MCF 10A (cell line): Measurements from ENCODE around the gene CEND1. TPM values are rescaled to one million over a fixed set of nuclear protein-coding genes. Genes with fewer than 3 reads are reported as not detected.

Experiments
- BruUV-seq: library from RNA; stranded (reverse); fragments of 400-500 nt; replicated peaks from 2 replicates; lab custom pipeline; 2021; lab: Mats Ljungman, UMichigan
- CTCF ChIA-PET: fragments of 300-600 bp; sonication (Branson Sonifier 250); formaldehyde crosslinking; extraction: SDS; loops from one replicate; lab custom pipeline; 2021; ENCODE audit warnings: antibody characterized with exemption, inconsistent platforms; lab: Yijun Ruan, JAX
- POLR2A ChIA-PET: fragments of 300-600, 350-650 bp; sonication (Branson Sonifier 250); formaldehyde crosslinking; extraction: SDS; loops from one replicate; lab custom pipeline; 2020; ENCODE audit warnings: antibody characterized with exemption, inconsistent platforms; lab: Yijun Ruan, JAX
- DNase-seq: peaks from one replicate; pipeline ENCODE4 v3.0.0-alpha.2; 2018; ENCODE audit not compliant: unreplicated experiment
- H3K27ac Mint-ChIP-seq: one replicate; pipeline ENCODE4 v1.8.0; 2022; ENCODE audit warnings: mild to moderate bottlenecking, low read depth, mixed read lengths; ENCODE audit not compliant: unreplicated experiment
- H3K27me3 Mint-ChIP-seq: one replicate; pipeline ENCODE4 v1.8.0; 2022; ENCODE audit warnings: mixed read lengths; ENCODE audit not compliant: insufficient read depth, unreplicated experiment
- H3K36me3 Mint-ChIP-seq: one replicate; pipeline ENCODE4 v1.8.0; 2022; ENCODE audit warnings: mild to moderate bottlenecking, moderate library complexity, mixed read lengths; ENCODE audit not compliant: insufficient read depth, unreplicated experiment
- H3K4me1 Mint-ChIP-seq: one replicate; pipeline ENCODE4 v1.8.0; 2022; ENCODE audit warnings: mixed read lengths; ENCODE audit not compliant: insufficient read depth, unreplicated experiment
- H3K4me3 Mint-ChIP-seq: one replicate; pipeline ENCODE4 v1.8.0; 2022; ENCODE audit warnings: mild to moderate bottlenecking, moderate library complexity, mixed read lengths; ENCODE audit not compliant: unreplicated experiment
- H3K9me3 Mint-ChIP-seq: one replicate; pipeline ENCODE4 v1.8.0; 2022; ENCODE audit warnings: mixed read lengths; ENCODE audit not compliant: unreplicated experiment
- CTCF ChIP-seq: fragments of 200-600 bp; IDR thresholded peaks from one replicate; pipeline ENCODE4 v1.8.0; 2022; ENCODE audit warnings: antibody characterized with exemption, mild to moderate bottlenecking; ENCODE audit not compliant: unreplicated experiment
- intact Hi-C: fragments of 100-400 bp; cut with micrococcal nuclease; formaldehyde crosslinking; loops from 2 replicates; pipeline ENCODE4 v1.14.1; 2022
- total RNA-seq: library from RNA; stranded (reverse); gene quantifications from 2 replicates; pipeline ENCODE4 v1.2.3, GENCODE V29; 2022

Gene CEND1
- total RNA-seq, 1 experiment from 2014 or later, result not detected

GRCh38 chr11:837189-837989 lies 47.5 kb upstream of the CEND1 start:
- BruUV-seq, result no TSS peak
- Mint-ChIP-seq H3K27me3 (no peaks in the 10 kb centered on the region), H3K27ac (no peak overlapping the region), H3K9me3 (no peaks in the 10 kb centered on the region), H3K4me3 (no peak overlapping the region), H3K4me1 (peaks cover 24% of the 10 kb centered on the region), H3K36me3 (peaks cover 85% of the 10 kb centered on the region)
- TF ChIP-seq CTCF, result no peak
- intact Hi-C loops, result no loop called here
- ChIA-PET CTCF (interaction anchor here (0.6 to 1.1 kb wide), 2 partner anchors 12 to 19 kb away, joined by 3 to 5 read pairs; no protein-coding TSS in a partner anchor), POLR2A (interaction anchor here (1.0 to 11.4 kb wide), 4 partner anchors 9 to 111 kb away, joined by 3 to 274 read pairs (median 3); partner anchors contain the start of gene PNPLA2)
- no peak for DNase-seq

GRCh38 chr11:836700-837099 lies 46.8 kb upstream of the CEND1 start:
- intact Hi-C loops, result no loop called here
- ChIA-PET POLR2A (interaction anchor here (0.6 to 11.4 kb wide), 6 partner anchors 8 to 1677 kb away, joined by 3 to 274 read pairs (median 3); partner anchors contain the start of gene PNPLA2), CTCF (no interaction called here)
- Mint-ChIP-seq H3K4me3 (no peak overlapping the region), H3K27ac (no peak overlapping the region), H3K36me3 (peaks cover 80% of the 10 kb centered on the region), H3K4me1 (peaks cover 30% of the 10 kb centered on the region), H3K9me3 (no peaks in the 10 kb centered on the region), H3K27me3 (no peaks in the 10 kb centered on the region)
- DNase-seq, result no peak
- TF ChIP-seq CTCF, result no peak
- no TSS peak for BruUV-seq

GRCh38 chr11:836274-836673 lies 46.4 kb upstream of the CEND1 start:
- BruUV-seq, result no TSS peak
- ChIA-PET POLR2A (interaction anchor here (0.6 to 11.4 kb wide), 5 partner anchors 7 to 1678 kb away, joined by 3 to 274 read pairs (median 3); partner anchors contain the start of gene PNPLA2), CTCF (no interaction called here)
- Mint-ChIP-seq H3K27ac (no peak overlapping the region), H3K9me3 (no peaks in the 10 kb centered on the region), H3K4me3 (no peak overlapping the region), H3K36me3 (peaks cover 77% of the 10 kb centered on the region), H3K27me3 (no peaks in the 10 kb centered on the region), H3K4me1 (peaks cover 33% of the 10 kb centered on the region)
- no peak for DNase-seq
- no peak for TF ChIP-seq CTCF
- intact Hi-C loops, result no loop called here
